Fibroblast of lung (primary cell): ENCODE data around the gene CD69. TPM values are rescaled to one million over a fixed set of nuclear protein-coding genes. Genes with fewer than 3 reads are reported as not detected.

Experiments used
- DNase-seq, 2 donors: peaks; one replicate each; pipeline versions ENCODE4 v3.0.0 to v3.0.0-alpha.2; 2010; ENCODE audit warnings: low read depth in 2 of 2
- H2AFZ ChIP-seq: 2 replicates; pipeline ENCODE4 v1.5.1; 2012; ENCODE audit warnings: low read length, control low read depth, inconsistent platforms
- H3K27ac ChIP-seq: 2 replicates; pipeline ENCODE4 v1.5.1; 2011; ENCODE audit warnings: low read length, control low read depth; ENCODE audit not compliant: insufficient read depth
- H3K27me3 ChIP-seq: 2 replicates; pipeline ENCODE4 v1.5.1; 2011; ENCODE audit warnings: mild to moderate bottlenecking, low read length; ENCODE audit not compliant: control insufficient read depth, insufficient read depth
- H3K36me3 ChIP-seq: 2 replicates; pipeline ENCODE4 v1.5.1; 2011; ENCODE audit warnings: low read length; ENCODE audit not compliant: control insufficient read depth, insufficient read depth
- H3K4me1 ChIP-seq: 2 replicates; pipeline ENCODE4 v1.5.1; 2011; ENCODE audit warnings: low read length; ENCODE audit not compliant: control insufficient read depth, insufficient read depth; ENCODE audit errors: extremely low read depth
- H3K4me2 ChIP-seq: 2 replicates; pipeline ENCODE4 v1.5.1; 2011; ENCODE audit warnings: low read length, control low read depth; ENCODE audit not compliant: insufficient read depth; ENCODE audit errors: extremely low read depth
- H3K4me3 ChIP-seq, 4 experiments: fragments of 200-600 bp in 1 of 4; sonication (generic) in 1 of 4; replicated peaks in 1 of 4; 2 replicates each; pipeline ENCODE4 v1.5.1; 2011 to 2016; ENCODE audit warnings: low read length in 4 of 4, low read depth in 3 of 4, mild to moderate bottlenecking in 3 of 4, control low read depth in 2 of 4, inconsistent platforms in 1 of 4, mixed read lengths in 1 of 4; ENCODE audit not compliant: insufficient read depth in 1 of 4; ENCODE audit errors: control extremely low read depth in 1 of 4
- H3K79me2 ChIP-seq: 2 replicates; pipeline ENCODE4 v1.5.1; 2012; ENCODE audit warnings: mild to moderate bottlenecking, low read length, inconsistent platforms; ENCODE audit not compliant: control insufficient read depth, insufficient read depth
- H3K9ac ChIP-seq: 2 replicates; pipeline ENCODE4 v1.5.1; 2011; ENCODE audit warnings: mild to moderate bottlenecking, low read length, control low read depth; ENCODE audit not compliant: insufficient read depth
- H3K9me3 ChIP-seq: 2 replicates; pipeline ENCODE4 v1.5.1; 2012; ENCODE audit warnings: low read depth, low read length; ENCODE audit not compliant: control insufficient read depth, insufficient read depth
- H4K20me1 ChIP-seq: 2 replicates; pipeline ENCODE4 v1.5.1; 2011; ENCODE audit warnings: low read length; ENCODE audit not compliant: control insufficient read depth, insufficient read depth; ENCODE audit errors: extremely low read depth
- EZH2 ChIP-seq: IDR thresholded peaks from 2 replicates; pipeline ENCODE4 v1.5.1; 2012; ENCODE audit warnings: low read length, control low read depth, mild to moderate bottlenecking; ENCODE audit errors: missing control alignments
- polyA plus RNA-seq, 2 donors: library from polyadenylated mRNA; depleted of rRNA in 1 of 2; stranded (reverse) in 1 of 2; unstranded in 1 of 2; fragments of >200 nt; gene quantifications; 2 replicates each; pipeline ENCODE4 v1.2.1, GENCODE V29; 2011 to 2012; ENCODE audit warnings: missing spikeins in 1 of 2
- total RNA-seq: library from RNA; depleted of rRNA; stranded (reverse); fragments of >200 nt; gene quantifications from 2 replicates; pipeline ENCODE4 v1.2.1, GENCODE V29; 2014
- TF ChIP-seq, protein P1 (sequence below), 2 donors: IDR thresholded peaks in 1 of 2; conservative IDR thresholded peaks in 1 of 2; 1 replicate in 1 of 2; 2 replicates in 1 of 2; pipeline ENCODE4 v1.5.1; 2011 to 2012; ENCODE audit warnings: low read length in 2 of 2, control low read depth in 1 of 2, inconsistent platforms in 1 of 2, low read depth in 1 of 2, mild to moderate bottlenecking in 1 of 2

Gene CD69
- total and polyA plus RNA-seq, 2 donors (not counting 1 experiment from before 2014, with no cell fraction given), result not detected

DNA sequence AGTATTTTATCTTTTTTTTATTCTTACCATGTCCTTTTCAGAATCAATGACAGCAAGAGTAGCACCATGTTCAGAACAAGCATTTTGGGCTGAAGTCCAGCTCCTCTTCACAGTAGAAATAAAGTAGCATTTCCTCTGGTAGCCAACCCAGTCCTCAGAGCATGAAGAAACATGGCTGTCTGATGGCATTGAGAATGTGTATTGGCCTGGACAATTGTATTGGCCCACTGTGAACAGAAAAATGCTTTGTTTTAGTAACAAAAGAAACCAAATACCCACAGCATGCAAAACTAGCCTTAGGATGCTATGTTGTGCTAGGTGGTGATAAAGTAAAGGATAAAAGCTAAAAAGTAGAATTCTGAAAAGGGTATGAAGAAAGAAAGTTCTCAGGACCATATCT lies 5.7 kb downstream of the CD69 start:
- Histone ChIP-seq H3K36me3 (no peaks in the 10 kb centered on the region), H3K79me2 (no peaks in the 10 kb centered on the region), H3K9ac (no peak overlapping the region), H3K4me3 (no peak overlapping the region), H2AFZ (no peak overlapping the region), H3K9me3 (no peaks in the 10 kb centered on the region), H3K27ac (no peak overlapping the region), H3K4me1 (no peaks in the 10 kb centered on the region), H3K4me2 (no peak overlapping the region), H3K27me3 (no peaks in the 10 kb centered on the region), H4K20me1 (no peaks in the 10 kb centered on the region)
- TF ChIP-seq, protein P1, sequence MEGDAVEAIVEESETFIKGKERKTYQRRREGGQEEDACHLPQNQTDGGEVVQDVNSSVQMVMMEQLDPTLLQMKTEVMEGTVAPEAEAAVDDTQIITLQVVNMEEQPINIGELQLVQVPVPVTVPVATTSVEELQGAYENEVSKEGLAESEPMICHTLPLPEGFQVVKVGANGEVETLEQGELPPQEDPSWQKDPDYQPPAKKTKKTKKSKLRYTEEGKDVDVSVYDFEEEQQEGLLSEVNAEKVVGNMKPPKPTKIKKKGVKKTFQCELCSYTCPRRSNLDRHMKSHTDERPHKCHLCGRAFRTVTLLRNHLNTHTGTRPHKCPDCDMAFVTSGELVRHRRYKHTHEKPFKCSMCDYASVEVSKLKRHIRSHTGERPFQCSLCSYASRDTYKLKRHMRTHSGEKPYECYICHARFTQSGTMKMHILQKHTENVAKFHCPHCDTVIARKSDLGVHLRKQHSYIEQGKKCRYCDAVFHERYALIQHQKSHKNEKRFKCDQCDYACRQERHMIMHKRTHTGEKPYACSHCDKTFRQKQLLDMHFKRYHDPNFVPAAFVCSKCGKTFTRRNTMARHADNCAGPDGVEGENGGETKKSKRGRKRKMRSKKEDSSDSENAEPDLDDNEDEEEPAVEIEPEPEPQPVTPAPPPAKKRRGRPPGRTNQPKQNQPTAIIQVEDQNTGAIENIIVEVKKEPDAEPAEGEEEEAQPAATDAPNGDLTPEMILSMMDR (conservative IDR thresholded peaks at IDR 0.05 in 1 of 2, IDR thresholded peaks at IDR 0.05 in 1 of 2; ENCODE audit: low read depth in 1 of 2, low read length in 2 of 2), result no peak
- TF ChIP-seq EZH2, result no peak
- DNase-seq, result no peak

DNA sequence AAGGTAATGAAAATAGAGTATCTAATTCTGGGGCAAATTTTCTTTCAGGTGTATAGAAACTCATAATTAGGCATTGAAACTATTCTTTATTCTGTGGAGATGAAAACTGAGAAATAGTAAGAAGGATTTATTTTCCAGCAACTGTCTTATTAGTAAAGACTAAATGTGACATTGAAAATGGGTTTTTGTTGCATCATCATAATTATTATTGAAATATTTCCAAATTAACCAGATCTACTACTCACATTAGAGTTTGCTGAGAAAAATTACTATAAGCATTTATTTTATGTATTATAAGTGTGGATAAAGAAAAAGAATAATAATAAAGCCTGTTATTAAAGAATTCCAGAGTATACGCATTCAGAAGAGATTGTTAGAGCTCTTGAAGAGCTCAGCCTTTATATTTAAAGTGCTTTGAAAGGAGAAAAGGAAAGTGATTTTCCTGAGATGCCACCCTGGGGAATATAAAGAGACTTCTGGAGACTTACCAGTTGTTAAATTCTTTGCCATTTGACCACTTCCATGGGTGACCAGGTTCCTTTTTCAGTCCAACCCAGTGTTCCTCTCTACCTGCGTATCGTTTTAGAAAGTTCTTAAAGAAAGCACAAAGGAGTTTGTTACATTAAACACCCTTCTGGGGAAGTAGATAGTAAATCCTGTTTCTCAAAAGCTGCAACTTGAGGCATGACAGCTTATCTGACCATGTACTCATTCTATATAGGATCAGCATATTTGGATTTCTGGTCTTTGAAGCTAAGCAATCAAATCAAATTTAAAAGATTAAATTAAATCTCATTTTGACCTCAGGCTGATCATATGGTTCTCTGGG lies 6.4 kb downstream of the CD69 start:
- Histone ChIP-seq H3K27me3 (no peaks in the 10 kb centered on the region), H3K4me2 (no peak overlapping the region), H4K20me1 (no peaks in the 10 kb centered on the region), H3K27ac (no peak overlapping the region), H3K9me3 (no peaks in the 10 kb centered on the region), H3K36me3 (no peaks in the 10 kb centered on the region), H3K9ac (no peak overlapping the region), H2AFZ (no peak overlapping the region), H3K79me2 (no peaks in the 10 kb centered on the region), H3K4me3 (no peak overlapping the region), H3K4me1 (no peaks in the 10 kb centered on the region)
- TF ChIP-seq, protein P1 (conservative IDR thresholded peaks at IDR 0.05 in 1 of 2, IDR thresholded peaks at IDR 0.05 in 1 of 2; ENCODE audit: low read depth in 1 of 2, low read length in 2 of 2), result no peak
- DNase-seq, result no peak

DNA sequence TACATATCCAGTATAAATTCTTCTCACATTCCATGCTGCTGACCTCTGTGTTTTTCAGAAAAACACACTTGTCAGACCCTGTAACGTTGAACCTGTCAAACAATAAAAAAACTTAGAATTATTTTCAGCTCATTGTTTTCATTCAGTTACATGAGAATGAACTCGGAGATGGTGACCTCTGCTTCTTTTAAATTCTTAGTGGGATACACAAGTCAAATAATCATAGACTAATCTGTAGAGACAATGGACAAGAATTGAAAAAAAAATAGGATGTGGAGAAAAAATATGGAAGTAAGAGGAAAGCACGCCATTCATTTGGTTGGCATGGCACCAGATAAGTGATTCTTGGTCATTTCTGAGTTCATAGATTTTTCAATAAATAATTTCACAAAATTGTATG lies 7.2 kb downstream of the CD69 start:
- Histone ChIP-seq H3K4me2 (no peak overlapping the region), H3K4me1 (no peaks in the 10 kb centered on the region), H3K9ac (no peak overlapping the region), H3K27ac (no peak overlapping the region), H4K20me1 (no peaks in the 10 kb centered on the region), H3K36me3 (no peaks in the 10 kb centered on the region), H3K9me3 (no peaks in the 10 kb centered on the region), H2AFZ (no peak overlapping the region), H3K27me3 (no peaks in the 10 kb centered on the region), H3K79me2 (no peaks in the 10 kb centered on the region), H3K4me3 (no peak overlapping the region)
- TF ChIP-seq, protein P1 (conservative IDR thresholded peaks at IDR 0.05 in 1 of 2, IDR thresholded peaks at IDR 0.05 in 1 of 2; ENCODE audit: low read depth in 1 of 2, low read length in 2 of 2), result no peak
- TF ChIP-seq EZH2, result no peak
- DNase-seq, result no peak
